ENCODE results near the gene PARD6G. TPM values are rescaled to one million over a fixed set of nuclear protein-coding genes. Genes with fewer than 3 reads are reported as not detected.

Gene PARD6G
- total RNA-seq, 3 donors from 2014 or later = 0.58 to 8.5 (median 2.0) TPM

GRCh38 chr18:80232030-80232429 is 15.3 kb downstream of the PARD6G start:
- Histone ChIP-seq H3K4me1 (ENCODE audit: low read depth) (no peaks in the 10 kb centered on the region), H3K9me3 (no peaks in the 10 kb centered on the region), H3K36me3 (ENCODE audit: low read depth) (no peaks in the 10 kb centered on the region), H3K4me3 (no peak overlapping the region)
- ATAC-seq = no peak
- no peak for DNase-seq
- TF ChIP-seq CTCF (IDR thresholded peaks at IDR 0.05) = no peak
- intact Hi-C loops (cut with DNase I, micrococcal nuclease) = no loop called here

GRCh38 chr18:80231616-80232015 is 15.7 kb downstream of the PARD6G start:
- ATAC-seq (no peak), DNase-seq (no peak)
- intact Hi-C loops (cut with DNase I, micrococcal nuclease) = no loop called here
- no peak for TF ChIP-seq CTCF (IDR thresholded peaks at IDR 0.05)
- Histone ChIP-seq H3K36me3 (ENCODE audit: low read depth) (no peaks in the 10 kb centered on the region), H3K4me1 (ENCODE audit: low read depth) (no peaks in the 10 kb centered on the region), H3K9me3 (no peaks in the 10 kb centered on the region), H3K4me3 (no peak overlapping the region)

- no peaks in the 10 kb centered on the region for H3K9me3 ChIP-seq
- no peaks in the 10 kb centered on the region for H3K4me1 ChIP-seq (ENCODE audit: low read depth)
- intact Hi-C loops (cut with DNase I, micrococcal nuclease) = no loop called here
- H3K4me3 ChIP-seq = no peak overlapping the region
- TF ChIP-seq CTCF (IDR thresholded peaks at IDR 0.05) = no peak
- no peak for ATAC-seq
- no peaks in the 10 kb centered on the region for H3K36me3 ChIP-seq (ENCODE audit: low read depth)
- DNase-seq = no peak
Measured at GRCh38 chr18:80231151-80231550, 16.2 kb downstream of the PARD6G start.

- DNase-seq (no peak), ATAC-seq (no peak)
- intact Hi-C loops (cut with DNase I, micrococcal nuclease) = no loop called here
- Histone ChIP-seq H3K9me3 (no peaks in the 10 kb centered on the region), H3K4me1 (ENCODE audit: low read depth) (no peaks in the 10 kb centered on the region), H3K4me3 (no peak overlapping the region), H3K36me3 (ENCODE audit: low read depth) (no peaks in the 10 kb centered on the region)
- TF ChIP-seq CTCF (IDR thresholded peaks at IDR 0.05) = no peak
Measured at GRCh38 chr18:80229766-80230745, 17.3 kb downstream of the PARD6G start.

GRCh38 chr18:80229363-80229762 is 18.0 kb downstream of the PARD6G start:
- H3K36me3 ChIP-seq (ENCODE audit: low read depth) = no peaks in the 10 kb centered on the region
- TF ChIP-seq CTCF (IDR thresholded peaks at IDR 0.05) = no peak
- no peak overlapping the region for H3K4me3 ChIP-seq
- no peaks in the 10 kb centered on the region for H3K4me1 ChIP-seq (ENCODE audit: low read depth)
- ATAC-seq = no peak
- no peaks in the 10 kb centered on the region for H3K9me3 ChIP-seq
- intact Hi-C loops (cut with DNase I, micrococcal nuclease) = no loop called here
- no peak for DNase-seq

All from mucosa of descending colon (tissue), 3 donors.